K562 (cell line): Measurements from ENCODE around the gene KAZN. TPM values are rescaled to one million over a fixed set of nuclear protein-coding genes. Genes with fewer than 3 reads are reported as not detected.
A peak's percentile ranks its signal among the peaks of the same experiment; 100 is the strongest.

Experiments
- BHLHE40 ChIP-seq: IDR thresholded peaks from 2 replicates; pipeline ENCODE4 v1.6.1; 2011; ENCODE audit warnings: low read length, improper control_type of control experiment
- ETV1 ChIP-seq: fragments of 450-650 bp; conservative IDR thresholded peaks from 2 replicates; pipeline ENCODE4 v1.6.1; 2016; ENCODE audit warnings: missing genetic modification characterization, control low read depth, low read depth, missing compliant biosample characterization
- MAFG ChIP-seq: fragments of 450-650 bp; conservative IDR thresholded peaks from 2 replicates; pipeline ENCODE4 v1.6.1; 2016; ENCODE audit warnings: missing genetic modification characterization, missing compliant biosample characterization
- RBBP5 ChIP-seq: fragments of 200-600 bp; sonication (generic); IDR thresholded peaks from 2 replicates; pipeline ENCODE4 v1.6.1; 2012; ENCODE audit warnings: borderline replicate concordance, mild to moderate bottlenecking, low read length, control low read depth, inconsistent platforms; ENCODE audit not compliant: insufficient read depth, poor library complexity, severe bottlenecking
- ZNF583 ChIP-seq: fragments of 250-450 bp; sonication (Bioruptor Pico); IDR thresholded peaks from 2 replicates; pipeline ENCODE4 v1.4.0; 2020
- ZNF655 ChIP-seq: fragments of 250-450 bp; sonication (Bioruptor Pico); IDR thresholded peaks from 2 replicates; pipeline ENCODE4 v1.5.0; 2021
- polyA plus RNA-seq, 8 experiments: library from polyadenylated mRNA; depleted of rRNA in 4 of 8; stranded (reverse) in 5 of 8; unstranded in 3 of 8; fragments of >200 nt; fragmentation: Nextera tagmentation in 2 of 8; fragmentation: Illumina TruSeq in 1 of 8; extraction: Ambion mirVana in 2 of 8; extraction: Trizol in 1 of 8; gene quantifications; 2 replicates each; pipeline versions ENCODE4 v1.2.1 to v1.2.3, GENCODE V29; 2011 to 2014; ENCODE audit warnings: inconsistent platforms in 1 of 8, missing spikeins in 1 of 8
- total RNA-seq, 7 experiments: library from RNA; depleted of rRNA in 6 of 7; stranded (reverse); fragments of >200 nt in 6 of 7; fragmentation: Illumina TruSeq in 2 of 7; extraction: Trizol in 2 of 7; gene quantifications; 2 replicates each; pipeline versions ENCODE4 v1.2.1 to v1.2.3, GENCODE V29; 2011 to 2021; ENCODE audit warnings: low replicate concordance in 1 of 7
- TF ChIP-seq, protein P1 (sequence below): fragments of 450-650 bp; IDR thresholded peaks from 2 replicates; pipeline ENCODE4 v1.6.1; 2017; ENCODE audit warnings: antibody characterized with exemption, mild to moderate bottlenecking
- TF ChIP-seq, protein P2 (sequence below): sonication (generic); formaldehyde crosslinking; IDR thresholded peaks from 2 replicates; pipeline ENCODE4 v1.4.0; 2020; ENCODE audit warnings: mild to moderate bottlenecking, missing genetic modification reagents
- TF ChIP-seq, protein P3 (sequence below): fragments of 250-450 bp; sonication (Bioruptor Pico); IDR thresholded peaks from 2 replicates; pipeline ENCODE4 v1.4.0; 2020; ENCODE audit warnings: mild to moderate bottlenecking, moderate library complexity
- TF ChIP-seq, protein P4 (sequence below): fragments of 200-800 bp; sonication (Bioruptor generic); IDR thresholded peaks from 2 replicates; pipeline ENCODE4 v1.6.1; 2016; ENCODE audit warnings: missing genetic modification characterization, missing compliant biosample characterization

The KAZN gene
- total and polyA plus RNA-seq, 9 of the 15 experiments (the other 6 are each of a cell fraction or from before 2014, with no cell fraction given), result 2.1 to 21.6 (median 5.4) TPM

GRCh38 chr1:14923727-14924452 lies 325.4 kb downstream of the KAZN start (continued):
- TF ChIP-seq, protein P1, sequence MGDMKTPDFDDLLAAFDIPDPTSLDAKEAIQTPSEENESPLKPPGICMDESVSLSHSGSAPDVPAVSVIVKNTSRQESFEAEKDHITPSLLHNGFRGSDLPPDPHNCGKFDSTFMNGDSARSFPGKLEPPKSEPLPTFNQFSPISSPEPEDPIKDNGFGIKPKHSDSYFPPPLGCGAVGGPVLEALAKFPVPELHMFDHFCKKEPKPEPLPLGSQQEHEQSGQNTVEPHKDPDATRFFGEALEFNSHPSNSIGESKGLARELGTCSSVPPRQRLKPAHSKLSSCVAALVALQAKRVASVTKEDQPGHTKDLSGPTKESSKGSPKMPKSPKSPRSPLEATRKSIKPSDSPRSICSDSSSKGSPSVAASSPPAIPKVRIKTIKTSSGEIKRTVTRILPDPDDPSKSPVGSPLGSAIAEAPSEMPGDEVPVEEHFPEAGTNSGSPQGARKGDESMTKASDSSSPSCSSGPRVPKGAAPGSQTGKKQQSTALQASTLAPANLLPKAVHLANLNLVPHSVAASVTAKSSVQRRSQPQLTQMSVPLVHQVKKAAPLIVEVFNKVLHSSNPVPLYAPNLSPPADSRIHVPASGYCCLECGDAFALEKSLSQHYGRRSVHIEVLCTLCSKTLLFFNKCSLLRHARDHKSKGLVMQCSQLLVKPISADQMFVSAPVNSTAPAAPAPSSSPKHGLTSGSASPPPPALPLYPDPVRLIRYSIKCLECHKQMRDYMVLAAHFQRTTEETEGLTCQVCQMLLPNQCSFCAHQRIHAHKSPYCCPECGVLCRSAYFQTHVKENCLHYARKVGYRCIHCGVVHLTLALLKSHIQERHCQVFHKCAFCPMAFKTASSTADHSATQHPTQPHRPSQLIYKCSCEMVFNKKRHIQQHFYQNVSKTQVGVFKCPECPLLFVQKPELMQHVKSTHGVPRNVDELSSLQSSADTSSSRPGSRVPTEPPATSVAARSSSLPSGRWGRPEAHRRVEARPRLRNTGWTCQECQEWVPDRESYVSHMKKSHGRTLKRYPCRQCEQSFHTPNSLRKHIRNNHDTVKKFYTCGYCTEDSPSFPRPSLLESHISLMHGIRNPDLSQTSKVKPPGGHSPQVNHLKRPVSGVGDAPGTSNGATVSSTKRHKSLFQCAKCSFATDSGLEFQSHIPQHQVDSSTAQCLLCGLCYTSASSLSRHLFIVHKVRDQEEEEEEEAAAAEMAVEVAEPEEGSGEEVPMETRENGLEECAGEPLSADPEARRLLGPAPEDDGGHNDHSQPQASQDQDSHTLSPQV, result peak; percentile 55; the same call in 1 of the 2 replicates
- TF ChIP-seq MAFG (tag), result no peak
- peak; percentile 60 for TF ChIP-seq RBBP5
- TF ChIP-seq ETV1 (tag), result no peak
- TF ChIP-seq, protein P2, sequence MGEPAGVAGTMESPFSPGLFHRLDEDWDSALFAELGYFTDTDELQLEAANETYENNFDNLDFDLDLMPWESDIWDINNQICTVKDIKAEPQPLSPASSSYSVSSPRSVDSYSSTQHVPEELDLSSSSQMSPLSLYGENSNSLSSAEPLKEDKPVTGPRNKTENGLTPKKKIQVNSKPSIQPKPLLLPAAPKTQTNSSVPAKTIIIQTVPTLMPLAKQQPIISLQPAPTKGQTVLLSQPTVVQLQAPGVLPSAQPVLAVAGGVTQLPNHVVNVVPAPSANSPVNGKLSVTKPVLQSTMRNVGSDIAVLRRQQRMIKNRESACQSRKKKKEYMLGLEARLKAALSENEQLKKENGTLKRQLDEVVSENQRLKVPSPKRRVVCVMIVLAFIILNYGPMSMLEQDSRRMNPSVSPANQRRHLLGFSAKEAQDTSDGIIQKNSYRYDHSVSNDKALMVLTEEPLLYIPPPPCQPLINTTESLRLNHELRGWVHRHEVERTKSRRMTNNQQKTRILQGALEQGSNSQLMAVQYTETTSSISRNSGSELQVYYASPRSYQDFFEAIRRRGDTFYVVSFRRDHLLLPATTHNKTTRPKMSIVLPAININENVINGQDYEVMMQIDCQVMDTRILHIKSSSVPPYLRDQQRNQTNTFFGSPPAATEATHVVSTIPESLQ (CRISPR knock-in tag), result no peak
- TF ChIP-seq, protein P3, sequence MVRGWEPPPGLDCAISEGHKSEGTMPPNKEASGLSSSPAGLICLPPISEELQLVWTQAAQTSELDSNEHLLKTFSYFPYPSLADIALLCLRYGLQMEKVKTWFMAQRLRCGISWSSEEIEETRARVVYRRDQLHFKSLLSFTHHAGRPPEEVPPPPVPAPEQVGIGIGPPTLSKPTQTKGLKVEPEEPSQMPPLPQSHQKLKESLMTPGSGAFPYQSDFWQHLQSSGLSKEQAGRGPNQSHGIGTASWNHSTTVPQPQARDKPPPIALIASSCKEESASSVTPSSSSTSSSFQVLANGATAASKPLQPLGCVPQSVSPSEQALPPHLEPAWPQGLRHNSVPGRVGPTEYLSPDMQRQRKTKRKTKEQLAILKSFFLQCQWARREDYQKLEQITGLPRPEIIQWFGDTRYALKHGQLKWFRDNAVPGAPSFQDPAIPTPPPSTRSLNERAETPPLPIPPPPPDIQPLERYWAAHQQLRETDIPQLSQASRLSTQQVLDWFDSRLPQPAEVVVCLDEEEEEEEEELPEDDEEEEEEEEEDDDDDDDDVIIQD, result no peak
- no peak for TF ChIP-seq ZNF583 (CRISPR knock-in tag)
- TF ChIP-seq BHLHE40, result peak; percentile 78
- TF ChIP-seq ZNF655 (CRISPR knock-in tag), result no peak
- TF ChIP-seq, protein P4, sequence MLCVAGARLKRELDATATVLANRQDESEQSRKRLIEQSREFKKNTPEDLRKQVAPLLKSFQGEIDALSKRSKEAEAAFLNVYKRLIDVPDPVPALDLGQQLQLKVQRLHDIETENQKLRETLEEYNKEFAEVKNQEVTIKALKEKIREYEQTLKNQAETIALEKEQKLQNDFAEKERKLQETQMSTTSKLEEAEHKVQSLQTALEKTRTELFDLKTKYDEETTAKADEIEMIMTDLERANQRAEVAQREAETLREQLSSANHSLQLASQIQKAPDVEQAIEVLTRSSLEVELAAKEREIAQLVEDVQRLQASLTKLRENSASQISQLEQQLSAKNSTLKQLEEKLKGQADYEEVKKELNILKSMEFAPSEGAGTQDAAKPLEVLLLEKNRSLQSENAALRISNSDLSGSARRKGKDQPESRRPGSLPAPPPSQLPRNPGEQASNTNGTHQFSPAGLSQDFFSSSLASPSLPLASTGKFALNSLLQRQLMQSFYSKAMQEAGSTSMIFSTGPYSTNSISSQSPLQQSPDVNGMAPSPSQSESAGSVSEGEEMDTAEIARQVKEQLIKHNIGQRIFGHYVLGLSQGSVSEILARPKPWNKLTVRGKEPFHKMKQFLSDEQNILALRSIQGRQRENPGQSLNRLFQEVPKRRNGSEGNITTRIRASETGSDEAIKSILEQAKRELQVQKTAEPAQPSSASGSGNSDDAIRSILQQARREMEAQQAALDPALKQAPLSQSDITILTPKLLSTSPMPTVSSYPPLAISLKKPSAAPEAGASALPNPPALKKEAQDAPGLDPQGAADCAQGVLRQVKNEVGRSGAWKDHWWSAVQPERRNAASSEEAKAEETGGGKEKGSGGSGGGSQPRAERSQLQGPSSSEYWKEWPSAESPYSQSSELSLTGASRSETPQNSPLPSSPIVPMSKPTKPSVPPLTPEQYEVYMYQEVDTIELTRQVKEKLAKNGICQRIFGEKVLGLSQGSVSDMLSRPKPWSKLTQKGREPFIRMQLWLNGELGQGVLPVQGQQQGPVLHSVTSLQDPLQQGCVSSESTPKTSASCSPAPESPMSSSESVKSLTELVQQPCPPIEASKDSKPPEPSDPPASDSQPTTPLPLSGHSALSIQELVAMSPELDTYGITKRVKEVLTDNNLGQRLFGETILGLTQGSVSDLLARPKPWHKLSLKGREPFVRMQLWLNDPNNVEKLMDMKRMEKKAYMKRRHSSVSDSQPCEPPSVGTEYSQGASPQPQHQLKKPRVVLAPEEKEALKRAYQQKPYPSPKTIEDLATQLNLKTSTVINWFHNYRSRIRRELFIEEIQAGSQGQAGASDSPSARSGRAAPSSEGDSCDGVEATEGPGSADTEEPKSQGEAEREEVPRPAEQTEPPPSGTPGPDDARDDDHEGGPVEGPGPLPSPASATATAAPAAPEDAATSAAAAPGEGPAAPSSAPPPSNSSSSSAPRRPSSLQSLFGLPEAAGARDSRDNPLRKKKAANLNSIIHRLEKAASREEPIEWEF (CRISPR knock-in tag), result no peak
